ENCODE data around the gene POLR2B.
"Not testable (repeated sequence)": the region's sequence is repeated elsewhere in the genome, so short reads cannot be mapped to it uniquely, and the experiment has no call there.

- not testable (repeated sequence) for TF ChIP-seq CTCF, EP300, POLR2A, POLR2AphosphoS5 (IDR thresholded peaks at IDR 0.05)
These were observed 38.9 kb upstream of the POLR2B start for GRCh38 chr4:56939826-56940225.
